GM19023 (cell line): Measurements from ENCODE around the gene PEX26.
"Not testable (repeated sequence)": the region's sequence is repeated elsewhere in the genome, so short reads cannot be mapped to it uniquely, and the experiment has no call there.

ENCODE experiments used
- ATAC-seq: cut with Tn5 transposase; IDR thresholded peaks from one replicate; pipeline ENCODE4 v1.9.1; 2021; ENCODE audit warnings: mild to moderate bottlenecking, moderate library complexity; ENCODE audit not compliant: unreplicated experiment

Gene PEX26

GRCh38 chr22:18056161-18056666 lies 21.6 kb upstream of the PEX26 start:
- ATAC-seq = no peak

GRCh38 chr22:18056807-18057474 lies 20.8 kb upstream of the PEX26 start:
- peak; percentile 61 for ATAC-seq

- peak; percentile 47 for ATAC-seq
These were observed 20.1 kb upstream of the PEX26 start for GRCh38 chr22:18057568-18058209.

GRCh38 chr22:18058371-18059093 lies 19.3 kb upstream of the PEX26 start:
- ATAC-seq = no peak

GRCh38 chr22:18059094-18059417 lies 18.7 kb upstream of the PEX26 start:
- no peak for ATAC-seq

- no peak for ATAC-seq
These were observed 18.3 kb upstream of the PEX26 start for GRCh38 chr22:18059473-18059872.

- ATAC-seq = no peak
These were observed 17.8 kb upstream of the PEX26 start for GRCh38 chr22:18059991-18060390.

GRCh38 chr22:18060646-18061620 lies 16.9 kb upstream of the PEX26 start:
- ATAC-seq = no peak

GRCh38 chr22:18062421-18062820 lies 15.4 kb upstream of the PEX26 start:
- no peak for ATAC-seq

- no peak for ATAC-seq
These were observed 14.5 kb upstream of the PEX26 start for GRCh38 chr22:18063306-18063705.

- not testable (repeated sequence) for ATAC-seq
These were observed 14.1 kb upstream of the PEX26 start for GRCh38 chr22:18063715-18064114.

GRCh38 chr22:18064636-18065035 lies 13.2 kb upstream of the PEX26 start:
- no peak for ATAC-seq

GRCh38 chr22:18065256-18065655 lies 12.5 kb upstream of the PEX26 start:
- ATAC-seq = no peak

GRCh38 chr22:18066181-18066859 lies 11.5 kb upstream of the PEX26 start:
- ATAC-seq = no peak

GRCh38 chr22:18067121-18067520 lies 10.7 kb upstream of the PEX26 start:
- no peak for ATAC-seq

GRCh38 chr22:18067548-18068341 lies 10.0 kb upstream of the PEX26 start:
- ATAC-seq = no peak

- no peak for ATAC-seq
These were observed 9.3 kb upstream of the PEX26 start for GRCh38 chr22:18068381-18068988.

GRCh38 chr22:18069041-18069440 lies 8.7 kb upstream of the PEX26 start:
- ATAC-seq = no peak

- no peak for ATAC-seq
These were observed 7.7 kb upstream of the PEX26 start for GRCh38 chr22:18070041-18070440.
